Activated gamma-delta T cell treated with Interleukin-2 at 50 U/mL for 16 hours (primary cell): ENCODE results near the gene DAPK3.
"Not testable (repeated sequence)": the region's sequence is repeated elsewhere in the genome, so short reads cannot be mapped to it uniquely, and the experiment has no call there.

Experiments used
- DNase-seq: peaks from one replicate; pipeline ENCODE4 v3.0.0-alpha.2; 2020

The DAPK3 gene

DNA sequence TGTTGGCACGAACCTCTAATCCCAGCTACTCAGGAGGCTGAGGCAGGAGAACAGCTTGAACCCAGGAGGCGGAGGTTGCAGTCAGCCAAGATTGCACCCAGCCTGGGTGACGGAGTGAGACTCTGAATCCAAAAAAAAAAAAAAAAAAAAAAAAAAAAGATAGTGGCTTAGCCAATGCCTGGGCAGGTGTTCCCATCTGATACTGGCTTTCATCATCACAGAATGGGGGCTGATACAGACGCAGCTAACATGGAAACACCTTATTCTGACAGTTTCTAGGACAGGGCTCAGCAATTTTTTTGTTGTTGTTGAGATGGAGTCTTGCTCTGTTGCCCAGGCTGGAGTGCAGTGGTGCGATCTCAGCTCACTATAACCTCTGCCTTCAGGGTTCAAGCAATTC is 29.9 kb upstream of the DAPK3 start:
- DNase-seq: not testable (repeated sequence)

DNA sequence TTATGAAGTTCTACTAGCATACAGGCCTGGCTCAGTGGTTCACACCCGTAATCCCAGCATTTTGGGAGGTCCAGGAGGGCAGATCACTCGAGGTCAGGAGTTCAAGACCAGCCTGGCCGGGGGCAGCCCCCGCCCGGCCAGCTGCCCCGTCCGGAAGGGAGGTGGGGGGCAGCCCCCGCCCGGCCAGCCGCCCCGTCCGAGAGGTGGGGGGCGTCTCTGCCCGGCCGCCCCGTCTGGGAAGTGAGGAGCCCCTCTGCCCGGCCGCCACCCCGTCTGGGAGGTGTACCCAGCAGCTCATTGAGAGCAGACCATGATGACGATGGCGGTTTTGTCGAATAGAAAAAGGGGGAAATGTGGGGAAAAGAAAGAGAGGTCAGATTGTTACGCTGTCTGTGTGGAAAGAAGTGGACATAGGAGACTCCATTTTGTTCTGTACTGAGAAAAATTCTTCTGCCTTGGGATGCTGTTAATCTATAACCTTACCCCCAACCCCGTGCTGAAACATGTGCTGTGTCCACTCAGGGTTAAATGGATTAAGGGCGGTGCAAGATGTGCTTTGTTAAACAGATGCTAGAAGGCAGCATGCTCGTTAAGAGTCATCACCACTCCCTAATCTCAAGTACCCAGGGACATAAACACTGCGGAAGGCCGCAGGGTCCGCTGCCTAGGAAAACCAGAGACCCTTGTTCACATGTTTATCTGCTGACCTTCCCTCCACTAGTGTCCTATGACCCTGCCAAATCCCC is 27.9 kb upstream of the DAPK3 start:
- DNase-seq: not testable (repeated sequence)

DNA sequence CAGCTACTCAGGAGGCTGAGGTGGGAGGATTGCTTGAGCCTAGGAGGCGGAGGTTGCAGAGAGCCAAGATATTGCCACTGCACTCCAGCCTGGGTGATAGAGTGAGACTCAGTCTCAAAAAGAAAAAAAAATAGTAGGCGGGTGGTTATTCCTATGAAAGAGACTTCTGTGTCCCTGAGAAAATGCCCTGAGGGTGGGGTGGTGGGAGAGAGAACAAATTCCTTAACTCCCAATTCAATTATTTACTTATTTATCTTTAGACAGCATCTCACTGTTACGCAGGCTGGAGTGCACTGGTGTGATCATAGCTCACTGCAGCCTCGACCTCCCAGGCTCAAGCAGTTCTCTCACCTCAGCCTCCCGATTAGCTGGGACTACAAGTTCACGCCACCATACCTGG is 24.7 kb upstream of the DAPK3 start:
- DNase-seq: no peak

DNA sequence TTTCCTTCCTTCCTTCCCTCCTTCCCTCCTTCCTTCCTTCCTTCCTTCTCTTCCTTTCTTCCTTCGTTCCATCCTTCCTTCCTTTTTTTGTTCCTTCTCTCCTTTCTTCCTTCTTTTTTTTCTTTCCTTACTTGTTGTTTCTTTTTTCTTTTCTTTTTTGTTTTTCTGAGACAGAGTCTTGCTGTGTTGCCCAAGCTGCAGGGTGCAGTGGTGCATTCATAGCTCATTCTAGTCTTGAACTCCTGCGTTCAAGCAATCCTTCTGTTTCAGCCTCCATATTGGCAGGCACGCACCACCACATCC is 19.9 kb upstream of the DAPK3 start:
- no peak for DNase-seq

DNA sequence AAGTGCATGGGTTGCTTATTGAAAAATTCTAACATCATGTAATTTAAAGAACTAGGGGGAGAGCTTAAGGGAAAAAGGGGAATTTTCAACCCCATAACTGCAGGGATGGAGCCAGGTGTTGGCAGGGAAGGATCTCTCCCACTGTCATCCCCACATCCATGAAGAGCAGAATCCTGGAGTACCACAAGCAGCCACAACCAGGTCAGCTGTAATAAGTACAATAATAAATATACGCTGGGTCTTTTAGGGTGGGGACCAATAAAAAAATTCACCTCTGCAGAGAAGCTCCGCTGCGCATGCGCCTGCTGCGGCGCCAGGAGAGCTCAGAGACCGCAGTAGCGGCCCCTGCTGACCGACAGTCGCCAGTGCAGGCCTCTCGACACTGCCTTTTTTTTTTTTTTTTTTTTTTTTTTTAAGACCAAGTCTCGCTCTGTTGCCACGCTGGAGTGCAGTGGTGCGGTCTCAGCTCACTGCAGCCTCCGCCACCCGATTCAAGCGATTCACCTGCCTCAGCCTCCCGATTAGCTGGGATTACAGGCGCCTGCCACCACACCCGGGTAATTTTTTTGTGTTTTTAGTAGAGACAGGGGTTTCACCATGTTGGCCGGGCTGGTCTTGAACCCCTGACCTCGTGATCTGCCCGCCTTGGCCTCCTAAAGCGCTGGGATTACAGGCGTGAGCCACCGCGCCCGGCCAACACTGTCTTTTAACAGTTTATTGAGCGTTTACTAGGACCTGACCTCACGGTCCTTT is 16.9 kb upstream of the DAPK3 start:
- peak; percentile 89 for DNase-seq

DNA sequence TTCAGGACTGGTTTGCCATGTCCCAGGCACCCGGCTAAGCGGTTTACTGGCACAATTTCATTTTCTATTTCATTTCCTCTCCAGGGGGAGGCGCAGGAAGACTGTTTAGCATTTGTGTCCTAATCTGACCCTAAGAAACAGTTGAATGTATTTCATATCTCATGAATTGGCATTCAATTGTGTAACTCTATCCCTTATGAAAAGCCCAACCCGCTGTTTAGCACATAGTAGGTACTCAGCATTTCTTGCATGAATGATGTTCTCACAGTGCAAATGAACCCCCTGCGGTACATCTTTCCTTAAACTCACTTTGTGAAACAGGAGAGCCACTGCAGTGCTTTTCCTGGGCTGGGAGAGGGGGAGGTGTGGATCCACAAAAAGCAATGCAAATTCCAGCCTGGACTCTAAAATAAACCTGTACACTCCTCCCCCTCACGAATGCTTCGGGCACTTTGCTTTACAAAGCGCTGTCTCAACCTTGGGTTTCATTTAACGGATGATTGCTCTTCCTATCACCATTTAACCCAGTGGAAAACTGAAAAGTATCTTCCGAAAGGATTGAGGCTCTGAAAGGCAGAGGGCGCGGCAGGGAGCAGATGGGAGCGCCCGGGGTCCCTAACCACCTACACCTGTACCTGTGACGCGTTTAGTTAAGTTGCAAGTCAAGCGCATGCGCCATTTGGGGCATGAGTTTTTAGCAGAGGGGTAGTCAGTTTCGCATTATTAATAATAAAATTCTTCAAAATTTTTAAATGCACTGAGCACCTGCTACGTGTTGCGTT is 15.6 kb upstream of the DAPK3 start:
- DNase-seq: peak; percentile 69

DNA sequence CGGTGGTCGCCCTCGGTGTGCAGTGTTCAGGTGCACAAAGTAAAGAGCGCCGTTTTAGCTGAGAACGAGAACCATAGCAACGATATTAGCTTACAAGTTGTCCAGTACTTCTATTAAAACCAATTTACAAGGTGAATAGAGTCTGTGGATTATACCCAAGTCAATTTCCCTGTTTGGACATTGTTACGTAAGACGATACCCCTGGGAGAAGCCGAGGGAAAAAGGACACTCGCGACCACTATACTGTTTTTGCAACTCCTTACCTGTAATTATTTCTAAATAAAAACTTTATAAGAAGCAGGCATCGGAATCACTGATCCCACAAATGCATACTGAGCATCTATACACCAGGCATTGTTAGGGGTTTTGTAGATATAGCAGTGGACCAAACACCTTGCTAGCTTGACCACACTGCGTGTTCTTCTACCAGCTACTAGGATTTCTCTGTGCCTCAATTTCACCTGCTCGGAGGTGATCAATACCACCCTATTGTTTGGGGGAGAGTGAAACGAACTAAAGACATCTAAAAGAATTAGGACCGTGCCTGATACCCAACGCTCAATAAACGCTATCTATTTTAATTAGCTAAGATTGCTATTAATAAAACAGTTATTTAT is 14.9 kb upstream of the DAPK3 start:
- DNase-seq: no peak

DNA sequence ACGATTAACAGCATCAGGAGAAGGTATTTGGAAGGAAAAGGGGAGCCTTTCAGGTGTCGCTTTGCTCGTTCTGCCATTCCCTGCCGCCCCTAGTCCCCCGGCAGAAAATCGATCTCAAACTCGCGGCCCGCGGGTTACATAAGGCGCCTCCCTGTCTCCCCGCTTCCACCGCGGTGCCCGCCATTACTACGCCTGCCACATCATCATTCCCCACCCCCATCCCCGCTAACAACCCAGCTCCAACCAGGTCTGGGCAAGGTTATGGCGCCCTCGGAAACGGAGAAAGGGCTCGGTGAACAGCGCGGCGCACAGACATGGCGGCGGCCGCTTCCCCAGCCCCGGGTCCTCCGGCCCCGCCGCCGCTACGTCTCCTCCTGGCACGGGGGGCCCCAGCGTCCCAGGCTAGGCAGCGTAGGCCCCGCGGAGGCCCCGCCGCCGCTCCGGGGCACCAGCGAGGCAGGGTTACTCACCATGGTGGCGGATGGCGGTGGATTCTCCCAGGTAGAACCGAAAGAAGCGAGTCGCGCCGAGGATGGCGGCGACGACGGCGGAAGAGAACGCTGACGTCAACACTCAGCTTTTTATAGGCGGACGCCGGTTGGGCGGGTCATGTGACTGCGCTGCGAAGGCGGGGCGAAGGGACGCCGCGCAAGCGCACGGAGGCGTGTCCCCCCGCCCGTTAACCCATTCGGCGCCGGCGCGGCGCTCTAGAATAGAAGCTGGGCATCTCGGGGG is 14.2 kb upstream of the DAPK3 start, which contains the start of gene EEF2:
Gene EEF2 (minus strand): TSS at position 556 of the 735 bp plus-strand sequence. CDS start 83 bp downstream, at position 473.
- DNase-seq: peak; percentile 92

DNA sequence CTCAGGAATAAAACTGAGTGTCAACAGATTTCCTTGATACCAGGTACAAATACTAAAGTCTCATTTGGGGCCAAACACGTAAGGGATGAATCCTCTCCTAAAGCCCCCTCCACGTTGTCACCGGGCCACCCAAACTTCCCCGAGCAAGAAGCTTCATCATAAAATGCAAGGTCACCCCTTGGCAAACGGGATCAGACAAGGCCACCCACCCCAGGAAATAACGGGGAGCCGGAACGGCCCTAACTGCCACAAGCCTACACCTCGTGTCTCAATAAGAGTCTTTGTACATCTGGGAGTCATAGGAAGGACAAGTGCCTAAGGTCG is 13.6 kb upstream of the DAPK3 start:
- DNase-seq: no peak

DNA sequence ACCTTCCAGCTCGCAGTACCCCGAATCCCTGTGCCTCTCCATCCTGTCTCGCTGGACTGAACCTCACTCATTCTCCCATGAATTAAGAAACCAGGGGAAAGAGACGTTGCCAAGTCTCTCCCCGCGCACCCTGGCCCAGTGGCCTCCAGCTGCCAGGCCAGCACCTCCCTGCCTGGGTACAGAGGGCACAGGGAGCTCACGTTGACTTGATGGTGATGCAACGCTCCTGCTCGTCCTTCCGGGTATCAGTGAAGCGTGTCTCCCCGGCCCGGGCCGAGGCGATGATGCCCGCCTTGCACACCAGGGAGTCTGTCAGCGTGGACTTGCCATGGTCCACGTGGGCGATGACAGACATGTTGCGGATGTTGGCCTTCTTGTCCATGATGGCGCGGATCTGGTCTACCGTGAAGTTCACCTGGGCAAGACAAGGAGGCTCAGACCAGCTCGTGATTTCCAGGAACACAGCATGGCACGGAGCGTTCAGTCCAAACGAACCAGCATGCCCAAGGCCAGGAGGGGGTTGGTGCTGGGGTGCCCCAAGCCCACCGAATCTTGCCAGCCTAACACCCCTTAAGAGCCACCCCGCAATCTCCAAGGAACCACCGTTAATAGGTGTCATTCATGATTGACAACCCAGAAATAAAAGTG is 13.2 kb upstream of the DAPK3 start:
- no peak for DNase-seq

DNA sequence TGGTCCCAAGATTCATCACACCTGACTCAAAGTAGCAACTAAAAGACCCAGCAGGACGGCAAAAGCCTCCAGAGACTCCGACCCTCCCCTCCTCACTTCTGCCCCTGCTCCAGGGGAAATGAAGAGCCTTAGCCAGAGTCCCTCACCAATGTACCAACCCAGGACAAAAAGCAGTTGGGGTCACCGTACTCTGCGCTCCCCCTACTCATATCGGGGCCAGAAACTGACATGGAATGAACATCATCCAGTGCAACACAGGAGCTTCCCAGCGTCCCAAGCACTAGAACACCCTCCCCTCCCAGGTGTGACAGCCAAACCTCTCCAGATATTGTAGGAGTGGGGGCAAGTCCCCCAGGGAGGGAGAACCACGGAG is 12.6 kb upstream of the DAPK3 start:
- no peak for DNase-seq

DNA sequence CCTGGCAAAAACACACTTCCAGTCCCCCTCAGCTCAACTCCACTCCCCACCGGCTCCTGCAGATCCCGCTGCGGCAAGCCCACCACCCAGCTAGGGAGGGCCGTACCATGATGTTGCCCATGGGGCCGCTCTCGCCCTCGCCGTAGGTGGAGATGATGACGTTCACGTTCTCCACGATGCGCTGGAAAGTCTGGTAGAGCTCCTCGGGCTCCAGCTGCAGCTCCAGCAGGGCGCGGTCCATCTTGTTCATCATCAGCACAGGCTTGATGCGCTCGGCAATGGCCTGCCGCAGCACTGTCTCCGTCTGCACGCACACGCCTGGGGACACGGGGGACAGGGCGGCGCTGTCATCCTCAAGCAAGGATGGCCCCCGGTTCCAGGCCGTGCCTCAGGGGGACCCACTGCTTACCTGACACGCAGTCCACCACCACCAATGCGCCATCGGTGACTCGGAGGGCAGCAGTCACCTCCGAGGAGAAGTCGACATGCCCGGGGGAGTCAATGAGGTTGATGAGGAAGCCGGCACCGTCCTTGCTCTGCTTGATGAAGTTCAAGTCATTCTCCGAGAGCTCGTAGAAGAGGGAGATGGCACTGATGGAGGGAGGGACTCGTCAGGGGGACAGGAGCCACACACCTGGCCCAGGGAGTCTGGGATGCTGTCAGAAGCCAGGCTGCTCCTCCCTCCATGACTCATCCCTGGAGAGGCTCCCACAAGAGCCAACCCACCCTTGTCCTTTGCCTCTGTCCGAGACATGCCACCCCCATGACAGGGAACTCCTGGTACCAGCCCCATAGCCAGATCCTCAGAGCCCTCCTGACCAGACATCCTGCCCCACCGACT is 12.0 kb upstream of the DAPK3 start:
- DNase-seq: no peak

DNA sequence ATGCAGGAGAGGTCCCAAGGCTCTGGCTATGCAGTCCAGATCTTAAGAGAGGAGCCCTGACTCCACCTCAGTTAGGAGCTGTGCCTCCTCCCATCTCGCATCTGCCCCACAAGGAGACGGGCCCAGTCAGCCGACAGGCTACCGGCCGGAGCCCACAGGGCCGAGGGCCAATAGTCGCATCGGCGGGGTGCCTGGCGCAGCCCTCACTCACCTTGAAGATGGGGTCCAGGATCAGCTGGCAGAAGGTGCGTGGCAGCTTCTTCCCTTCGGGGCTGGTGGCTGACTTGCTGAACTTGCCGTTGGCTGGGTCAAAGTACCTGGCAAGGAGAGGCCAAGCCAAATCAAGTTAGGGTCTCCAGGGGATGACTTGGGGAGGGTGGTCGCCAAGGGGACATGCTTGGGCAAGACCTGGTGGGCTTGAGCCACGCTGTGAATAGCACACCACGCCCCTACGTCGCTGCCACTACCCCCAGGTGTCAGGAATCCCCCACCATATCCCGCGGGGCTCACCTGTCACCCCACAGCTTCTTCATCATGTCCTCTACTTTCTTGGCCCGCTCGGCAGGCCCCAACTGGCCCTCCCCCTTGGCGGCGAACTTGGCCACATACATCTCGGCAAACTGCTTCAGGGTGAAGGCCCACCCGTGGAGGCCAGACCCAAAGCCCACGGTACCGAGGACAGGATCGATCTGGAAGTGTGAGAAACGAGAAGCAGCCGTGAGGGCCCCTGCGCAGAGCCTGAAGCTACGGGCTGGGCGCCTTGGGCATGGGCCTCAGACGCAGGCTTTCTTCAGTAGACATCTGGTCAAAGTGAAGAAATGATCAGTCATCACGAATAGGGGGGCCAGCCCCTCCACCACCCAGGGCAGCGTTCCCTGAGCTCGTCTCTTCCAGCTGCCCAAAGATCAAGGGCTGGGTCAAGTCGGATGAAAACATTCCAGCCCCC is 11.1 kb upstream of the DAPK3 start:
- DNase-seq: no peak

DNA sequence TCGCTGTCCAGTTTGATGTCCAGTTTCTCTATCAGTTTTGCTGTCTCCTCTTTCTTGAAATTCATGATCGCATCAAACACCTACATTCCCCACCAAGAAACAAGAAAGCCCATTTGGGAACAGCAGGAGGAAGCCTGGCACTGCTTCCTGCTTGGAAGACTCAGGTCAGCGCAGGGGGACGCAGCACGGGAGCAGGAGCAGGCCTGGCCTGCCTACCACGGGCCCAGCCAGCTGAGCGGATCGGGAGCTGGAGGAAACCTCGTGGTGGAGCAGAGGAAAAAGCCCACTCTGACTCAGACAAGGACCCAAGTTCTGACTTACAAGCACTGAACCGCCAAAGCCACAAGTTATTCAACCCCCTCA is 10.5 kb upstream of the DAPK3 start:
- DNase-seq: no peak

DNA sequence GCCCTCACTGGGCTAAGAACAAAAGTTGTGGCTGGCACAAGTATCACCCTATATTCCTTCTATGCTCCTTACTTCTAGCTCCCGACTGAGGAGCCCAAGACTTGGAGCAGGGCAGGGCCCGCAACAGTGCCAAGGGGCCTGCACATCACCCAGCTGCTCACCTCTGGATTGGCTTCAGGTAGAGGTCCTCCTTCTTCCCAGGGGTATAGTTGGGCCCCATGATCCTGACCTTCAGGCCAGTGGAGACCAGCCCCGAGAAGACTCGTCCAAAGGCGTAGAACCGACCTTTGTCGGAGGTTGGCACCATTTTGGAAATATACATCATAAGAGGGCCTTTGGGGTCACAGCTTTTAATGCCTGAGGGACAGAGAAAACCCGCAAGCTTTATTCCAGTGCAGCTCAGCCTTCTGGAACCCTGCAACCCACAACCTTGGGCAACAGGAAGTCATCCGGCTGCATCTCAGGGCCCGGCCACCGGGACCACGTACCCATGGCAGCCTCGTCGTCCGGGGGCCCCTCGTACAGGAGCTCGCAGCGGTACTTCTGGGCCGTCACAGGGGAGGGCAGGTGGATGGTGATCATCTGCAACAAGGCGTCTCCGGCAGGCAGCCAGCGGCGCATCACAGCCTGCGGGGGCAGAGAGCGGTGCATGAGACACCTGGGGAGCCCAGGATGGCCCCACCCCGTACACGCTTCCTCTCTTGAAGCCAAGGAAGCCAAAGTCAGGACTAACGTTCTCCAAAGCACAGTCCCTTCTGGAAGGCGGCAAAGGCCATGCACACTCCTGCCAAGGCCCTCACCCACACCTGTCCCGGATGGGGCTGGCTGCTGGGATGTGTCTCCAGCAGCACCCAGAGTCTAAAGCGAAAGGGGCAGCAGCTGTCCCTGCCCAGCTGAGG is 9.7 kb upstream of the DAPK3 start:
- DNase-seq: no peak

DNA sequence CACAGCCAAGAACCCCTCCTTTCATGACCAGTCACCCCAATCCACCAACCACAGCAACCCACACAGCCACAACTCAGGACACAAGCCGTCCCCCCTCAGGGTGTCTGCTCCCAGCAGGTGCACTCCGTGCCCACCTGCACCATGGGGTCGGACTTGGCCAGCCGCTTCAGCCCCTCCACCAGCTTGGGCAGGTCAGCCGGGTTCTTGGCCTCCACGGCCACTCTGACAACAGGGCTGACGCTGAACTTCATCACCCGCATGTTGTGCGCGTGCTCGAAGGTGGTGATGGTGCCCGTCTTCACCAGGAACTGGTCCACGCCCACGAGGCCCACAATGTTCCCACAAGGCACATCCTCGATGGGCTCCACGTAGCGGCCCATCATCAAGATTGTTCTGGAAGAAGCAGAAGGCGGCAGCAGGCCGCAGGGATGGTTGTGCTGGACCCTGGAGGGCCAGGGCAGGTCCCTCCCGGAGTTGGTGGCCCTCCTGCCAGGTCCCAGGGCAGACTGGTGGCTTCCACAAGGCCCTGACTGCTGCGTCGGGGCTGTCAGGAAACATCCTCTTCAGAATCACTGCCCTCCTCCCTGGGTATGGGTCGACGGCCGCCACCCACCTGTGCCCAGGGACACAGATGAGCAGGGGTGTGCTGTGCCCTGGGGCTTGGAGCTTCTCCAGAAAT is 8.9 kb upstream of the DAPK3 start:
- DNase-seq: no peak

DNA sequence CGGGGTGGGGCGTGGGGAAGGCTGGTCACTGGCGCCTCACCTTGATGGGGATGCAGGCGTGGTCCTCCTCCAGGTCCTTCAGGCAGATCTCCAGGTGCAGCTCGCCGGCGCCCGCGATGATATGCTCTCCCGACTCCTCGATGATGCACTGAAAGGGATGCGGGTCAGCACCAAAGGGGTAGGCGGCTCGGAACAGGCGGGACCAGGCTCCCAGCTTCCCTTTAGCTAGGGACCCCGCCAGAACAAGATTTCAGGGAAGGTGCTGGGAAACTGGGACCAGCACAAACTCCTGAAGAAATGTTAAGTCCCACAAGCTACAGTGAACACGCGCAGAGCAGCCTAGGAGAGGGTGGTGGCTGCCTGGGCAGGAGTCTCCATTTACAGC is 8.4 kb upstream of the DAPK3 start:
- DNase-seq: no peak

DNA sequence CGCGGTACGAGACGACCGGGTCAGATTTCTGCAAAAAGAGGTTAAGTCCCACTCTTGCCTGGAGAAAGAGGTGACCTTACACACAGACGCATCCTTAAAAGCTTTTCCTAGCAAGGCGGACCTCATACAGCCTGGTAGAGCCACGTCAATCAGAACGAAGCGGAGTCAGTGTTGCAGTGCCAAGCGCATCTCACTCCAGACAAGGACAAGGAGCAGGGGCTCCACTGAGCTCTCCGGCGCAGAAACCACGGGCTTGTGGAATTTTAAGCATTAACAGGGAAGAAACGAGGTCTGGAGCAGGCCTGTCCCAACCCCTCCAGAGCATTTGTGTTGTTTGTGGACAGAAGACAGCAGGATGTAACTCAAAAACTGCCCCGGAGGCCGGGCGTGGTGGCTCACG is 7.2 kb upstream of the DAPK3 start:
- DNase-seq: no peak
